ENCODE results near the gene PRSS57. TPM values are rescaled to one million over a fixed set of nuclear protein-coding genes. Genes with fewer than 3 reads are reported as not detected.

Gene PRSS57
- total and polyA plus RNA-seq, 4 donors, result not detected

DNA sequence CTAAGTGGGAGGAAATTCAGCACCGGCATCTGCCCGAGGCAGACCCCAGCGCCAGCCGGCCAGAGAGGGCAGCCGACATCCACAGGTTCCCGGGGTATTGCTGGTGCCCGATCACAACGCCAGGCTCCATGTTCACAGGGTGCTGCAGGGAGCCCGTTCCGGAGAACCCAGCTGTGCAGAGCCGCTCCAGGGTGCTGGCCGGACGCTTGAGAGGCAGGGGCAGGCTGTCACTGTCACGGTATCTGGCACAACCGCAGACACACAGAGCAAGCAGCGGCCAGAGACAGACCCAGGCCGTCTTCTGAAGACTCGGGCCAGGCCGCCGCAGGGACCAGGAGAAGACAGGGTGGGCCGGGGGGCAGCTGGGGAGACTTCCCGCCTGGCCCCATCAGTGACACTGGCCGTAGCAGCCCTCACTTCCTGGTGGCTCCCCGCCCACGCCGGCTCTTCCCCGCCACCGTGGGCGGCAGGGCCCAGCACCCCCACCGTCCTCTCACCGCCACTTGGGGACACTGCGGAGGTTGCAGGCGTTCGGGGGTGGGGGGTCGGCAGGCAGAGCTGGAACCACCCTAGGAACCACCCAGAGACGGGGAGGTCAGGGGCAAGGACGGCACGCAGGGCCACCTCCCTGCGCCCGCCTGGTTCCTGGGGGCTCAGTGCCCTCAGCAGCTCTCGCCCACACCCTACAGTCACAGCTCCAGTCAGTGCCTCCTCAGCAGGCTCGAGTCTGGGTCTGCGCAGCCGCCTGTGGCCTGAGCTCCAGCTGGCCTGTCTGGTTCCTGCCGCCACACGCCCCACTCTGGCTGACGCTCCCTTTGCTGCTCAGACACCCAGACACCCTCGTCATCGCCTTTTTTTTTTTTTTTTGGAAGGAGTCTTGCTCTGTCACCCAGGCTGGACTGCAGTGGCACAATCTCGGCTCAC, 36.1 kb downstream of the PRSS57 start:
- Histone ChIP-seq H3K27ac (ENCODE audit: low read depth in 1 of 2, low read length in 2 of 2) (no peak overlapping the region), H3K36me3 (ENCODE audit: control insufficient read depth in 1 of 2, insufficient read depth in 2 of 2, low read length in 1 of 2) (no peaks in the 10 kb centered on the region), H3K9me3 (ENCODE audit: control insufficient read depth, low read length) (no peaks in the 10 kb centered on the region), H3K4me1 (ENCODE audit: control insufficient read depth in 1 of 2, insufficient read depth in 2 of 2, low read length in 2 of 2) (no peaks in the 10 kb centered on the region), H3K4me3 (ENCODE audit: low read length in 2 of 2) (no peak overlapping the region), H3K27me3 (ENCODE audit: control insufficient read depth in 1 of 2, insufficient read depth in 2 of 2, low read length in 1 of 2) (no peaks in the 10 kb centered on the region)
- WGBS, 2 donors, result 78% methylated on average over 48 to 50 of the region's 50 CpGs
- ATAC-seq (ENCODE audit: low FRiP score) (no peak), DNase-seq (no peak)
- intact Hi-C loops (cut with DNase I), result no loop called here

DNA sequence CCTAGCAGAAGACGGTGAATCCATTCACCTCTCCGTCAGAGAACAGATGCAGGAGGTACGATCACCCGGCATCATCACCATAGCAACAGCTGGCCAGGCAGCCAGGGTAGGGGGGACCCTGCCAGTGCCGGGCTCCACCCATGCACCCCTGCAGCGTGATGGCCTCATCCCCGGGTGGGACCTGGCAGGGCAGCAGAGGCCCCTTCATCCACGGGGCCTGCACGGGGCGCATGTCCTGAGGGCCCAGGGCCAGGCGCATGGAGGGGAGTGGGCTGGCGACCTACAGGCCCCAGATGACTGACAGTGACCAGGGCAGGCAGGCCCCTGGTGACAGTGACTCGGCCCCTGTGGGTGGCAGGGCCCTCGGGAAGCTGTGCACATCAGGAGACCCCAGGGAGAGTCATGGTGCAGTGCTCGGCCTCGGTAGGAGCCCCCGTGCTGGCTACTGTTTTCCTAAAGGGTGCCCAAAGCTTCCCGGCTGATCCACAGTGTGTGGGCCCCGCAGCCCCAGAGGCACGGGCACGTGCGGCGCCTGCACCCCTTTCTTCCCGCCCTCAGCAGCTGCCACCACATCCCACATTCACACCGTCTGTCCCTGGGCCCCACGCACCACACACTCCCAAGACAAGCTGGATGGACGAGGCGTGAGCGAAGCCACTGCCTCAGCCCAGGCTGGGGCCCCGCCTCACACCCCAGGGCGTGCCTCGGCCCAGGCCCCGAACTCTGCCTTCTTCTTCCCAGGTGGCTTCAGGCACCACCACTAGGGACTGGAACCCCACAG, 37.0 kb downstream of the PRSS57 start:
- Histone ChIP-seq H3K9me3 (ENCODE audit: control insufficient read depth, low read length) (no peaks in the 10 kb centered on the region), H3K36me3 (ENCODE audit: control insufficient read depth in 1 of 2, insufficient read depth in 2 of 2, low read length in 1 of 2) (no peaks in the 10 kb centered on the region), H3K27me3 (ENCODE audit: control insufficient read depth in 1 of 2, insufficient read depth in 2 of 2, low read length in 1 of 2) (no peaks in the 10 kb centered on the region), H3K4me3 (ENCODE audit: low read length in 2 of 2) (no peak overlapping the region), H3K4me1 (ENCODE audit: control insufficient read depth in 1 of 2, insufficient read depth in 2 of 2, low read length in 2 of 2) (no peaks in the 10 kb centered on the region), H3K27ac (ENCODE audit: low read depth in 1 of 2, low read length in 2 of 2) (no peak overlapping the region)
- no peak for DNase-seq
- 77 to 79% methylated on average over 33 of the region's 33 CpGs for WGBS, 2 donors
- no peak for ATAC-seq (ENCODE audit: low FRiP score)
- intact Hi-C loops (cut with DNase I), result no loop called here

DNA sequence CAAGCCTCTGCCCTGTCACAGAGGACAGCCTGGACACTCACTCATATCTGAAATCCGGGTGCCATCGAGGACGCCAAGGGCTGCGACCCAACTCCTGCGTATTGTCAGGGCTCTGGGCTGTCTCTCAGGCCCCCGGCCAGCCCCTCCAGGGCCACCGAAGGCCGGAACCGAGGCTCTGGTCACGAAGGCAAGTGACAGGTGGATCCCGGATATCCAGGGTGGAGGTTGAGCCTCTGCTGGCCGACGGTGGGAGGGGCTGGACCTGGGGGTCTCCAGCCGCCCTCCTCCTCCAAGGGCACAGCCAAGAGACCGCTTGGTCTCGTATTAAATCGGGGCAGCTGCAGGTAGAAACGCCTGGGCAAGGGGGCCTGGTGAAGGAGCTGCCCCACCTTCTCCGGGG, 37.6 kb downstream of the PRSS57 start:
- ATAC-seq (ENCODE audit: low FRiP score) (no peak), DNase-seq (no peak)
- Histone ChIP-seq H3K9me3 (ENCODE audit: control insufficient read depth, low read length) (no peaks in the 10 kb centered on the region), H3K27ac (ENCODE audit: low read depth in 1 of 2, low read length in 2 of 2) (no peak overlapping the region), H3K4me3 (ENCODE audit: low read length in 2 of 2) (no peak overlapping the region), H3K36me3 (ENCODE audit: control insufficient read depth in 1 of 2, insufficient read depth in 2 of 2, low read length in 1 of 2) (no peaks in the 10 kb centered on the region), H3K4me1 (ENCODE audit: control insufficient read depth in 1 of 2, insufficient read depth in 2 of 2, low read length in 2 of 2) (no peaks in the 10 kb centered on the region), H3K27me3 (ENCODE audit: control insufficient read depth in 1 of 2, insufficient read depth in 2 of 2, low read length in 1 of 2) (no peaks in the 10 kb centered on the region)
- 84% methylated on average over 19 of the region's 19 CpGs for WGBS, 2 donors
- intact Hi-C loops (cut with DNase I), result no loop called here

DNA sequence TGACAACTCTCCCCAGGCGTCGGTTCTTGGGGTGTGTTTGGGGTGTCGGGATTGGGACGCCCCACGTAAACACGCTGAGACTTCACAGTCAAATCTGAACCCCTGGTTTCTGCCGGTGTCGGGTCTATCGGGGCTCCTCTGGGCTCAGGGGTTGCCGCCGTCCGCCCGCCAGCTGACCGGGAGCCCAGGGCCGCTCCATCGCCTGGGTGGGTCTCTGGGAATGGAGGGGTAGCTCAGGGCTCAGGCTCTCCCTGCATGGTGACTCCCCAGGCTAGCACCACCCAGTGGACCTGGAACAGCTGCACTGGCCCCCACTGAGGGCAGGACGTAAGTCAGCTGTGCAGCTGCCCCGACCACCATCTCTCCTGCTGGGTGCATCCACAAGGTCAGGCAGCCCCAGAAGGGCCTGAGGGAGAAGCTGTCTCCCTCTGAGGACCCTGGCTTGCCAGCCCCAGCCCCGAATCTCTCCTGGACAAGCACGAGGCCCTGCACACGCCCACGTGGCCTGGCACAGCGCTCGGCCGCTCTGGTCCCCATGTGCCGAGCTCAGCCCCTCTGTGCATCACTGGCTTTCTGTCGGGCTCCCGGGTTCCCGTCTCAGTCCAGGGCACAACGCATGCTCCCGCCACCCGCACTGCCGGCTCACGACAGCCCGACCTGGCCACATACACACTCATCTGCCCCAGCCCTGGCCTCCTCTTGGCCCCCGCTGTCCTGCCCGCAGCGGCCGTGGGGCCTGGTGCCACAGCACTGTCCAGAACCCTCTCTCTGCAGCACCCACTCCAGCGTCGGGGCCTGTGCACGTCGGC, 38.3 kb downstream of the PRSS57 start:
- intact Hi-C loops (cut with DNase I), result no loop called here
- WGBS, 2 donors, result 82 to 85% methylated on average over 43 of the region's 43 CpGs
- no peak for ATAC-seq (ENCODE audit: low FRiP score)
- no peaks in the 10 kb centered on the region for H3K36me3 ChIP-seq (ENCODE audit: control insufficient read depth in 1 of 2, insufficient read depth in 2 of 2, low read length in 1 of 2)
- H3K4me1 ChIP-seq (ENCODE audit: control insufficient read depth in 1 of 2, insufficient read depth in 2 of 2, low read length in 2 of 2), result no peaks in the 10 kb centered on the region
- no peak for DNase-seq
- no peak overlapping the region for H3K27ac ChIP-seq (ENCODE audit: low read depth in 1 of 2, low read length in 2 of 2)
- no peaks in the 10 kb centered on the region for H3K9me3 ChIP-seq (ENCODE audit: control insufficient read depth, low read length)
- no peak overlapping the region for H3K4me3 ChIP-seq (ENCODE audit: low read length in 2 of 2)
- no peaks in the 10 kb centered on the region for H3K27me3 ChIP-seq (ENCODE audit: control insufficient read depth in 1 of 2, insufficient read depth in 2 of 2, low read length in 1 of 2)

DNA sequence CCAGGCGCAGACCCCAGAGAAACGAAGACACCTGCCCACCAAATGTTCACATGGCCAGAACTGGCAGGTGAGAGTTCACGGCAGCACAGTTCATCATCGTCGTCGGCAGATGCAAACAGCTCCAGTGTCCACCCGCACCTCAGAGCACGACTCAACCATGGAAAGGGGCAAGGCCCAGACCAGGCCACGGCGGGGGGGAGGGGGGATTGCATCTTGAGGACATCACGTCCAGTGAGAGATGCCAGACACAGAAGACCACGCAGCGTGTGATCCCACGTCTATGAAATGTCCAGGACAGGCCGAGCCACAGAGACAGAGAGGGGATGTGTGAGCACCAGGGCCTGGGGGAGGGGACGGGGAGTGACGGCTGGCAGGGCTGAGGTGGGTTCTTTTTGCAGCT, 39.6 kb downstream of the PRSS57 start:
- H3K27me3 ChIP-seq (ENCODE audit: control insufficient read depth in 1 of 2, insufficient read depth in 2 of 2, low read length in 1 of 2), result no peaks in the 10 kb centered on the region
- H3K36me3 ChIP-seq (ENCODE audit: control insufficient read depth in 1 of 2, insufficient read depth in 2 of 2, low read length in 1 of 2), result peaks cover 0 to 2% of the 10 kb centered on the region in 2 donors
- no peak overlapping the region for H3K4me3 ChIP-seq (ENCODE audit: low read length in 2 of 2)
- ATAC-seq (ENCODE audit: low FRiP score), result no peak
- no peak overlapping the region for H3K27ac ChIP-seq (ENCODE audit: low read depth in 1 of 2, low read length in 2 of 2)
- no peaks in the 10 kb centered on the region for H3K9me3 ChIP-seq (ENCODE audit: control insufficient read depth, low read length)
- no peaks in the 10 kb centered on the region for H3K4me1 ChIP-seq (ENCODE audit: control insufficient read depth in 1 of 2, insufficient read depth in 2 of 2, low read length in 2 of 2)
- no peak for DNase-seq
- WGBS, 2 donors, result 75 to 78% methylated on average over 17 of the region's 17 CpGs
- intact Hi-C loops (cut with DNase I), result no loop called here

DNA sequence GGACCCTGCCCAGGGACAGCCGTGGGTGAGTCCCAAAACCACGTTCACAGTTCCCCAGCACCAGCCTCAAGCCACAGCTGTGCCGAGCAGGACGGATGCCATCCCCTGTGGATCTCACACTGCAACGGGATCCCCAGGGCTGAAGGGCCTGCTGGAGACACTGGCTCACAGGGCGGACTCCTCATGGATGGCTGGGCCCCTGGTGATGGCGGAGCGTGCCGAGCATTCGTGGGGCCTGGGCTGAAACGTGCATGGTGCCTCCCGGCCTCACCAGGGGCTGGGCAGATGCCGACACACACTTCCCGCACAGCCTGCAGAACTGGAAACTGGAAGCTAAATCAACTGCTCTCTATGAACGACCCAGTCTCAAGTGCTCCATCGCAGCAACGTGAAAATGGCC, 41.8 kb downstream of the PRSS57 start:
- Histone ChIP-seq H3K27ac (ENCODE audit: low read depth in 1 of 2, low read length in 2 of 2) (no peak overlapping the region), H3K4me1 (ENCODE audit: control insufficient read depth in 1 of 2, insufficient read depth in 2 of 2, low read length in 2 of 2) (no peaks in the 10 kb centered on the region), H3K9me3 (ENCODE audit: control insufficient read depth, low read length) (no peaks in the 10 kb centered on the region), H3K27me3 (ENCODE audit: control insufficient read depth in 1 of 2, insufficient read depth in 2 of 2, low read length in 1 of 2) (no peaks in the 10 kb centered on the region), H3K4me3 (ENCODE audit: low read length in 2 of 2) (no peak overlapping the region), H3K36me3 (ENCODE audit: control insufficient read depth in 1 of 2, insufficient read depth in 2 of 2, low read length in 1 of 2) (peaks cover 0 to 2% of the 10 kb centered on the region in 2 donors)
- ATAC-seq (ENCODE audit: low FRiP score) (no peak), DNase-seq (no peak)
- 85 to 88% methylated on average over 17 of the region's 17 CpGs for WGBS, 2 donors
- intact Hi-C loops (cut with DNase I), result no loop called here

DNA sequence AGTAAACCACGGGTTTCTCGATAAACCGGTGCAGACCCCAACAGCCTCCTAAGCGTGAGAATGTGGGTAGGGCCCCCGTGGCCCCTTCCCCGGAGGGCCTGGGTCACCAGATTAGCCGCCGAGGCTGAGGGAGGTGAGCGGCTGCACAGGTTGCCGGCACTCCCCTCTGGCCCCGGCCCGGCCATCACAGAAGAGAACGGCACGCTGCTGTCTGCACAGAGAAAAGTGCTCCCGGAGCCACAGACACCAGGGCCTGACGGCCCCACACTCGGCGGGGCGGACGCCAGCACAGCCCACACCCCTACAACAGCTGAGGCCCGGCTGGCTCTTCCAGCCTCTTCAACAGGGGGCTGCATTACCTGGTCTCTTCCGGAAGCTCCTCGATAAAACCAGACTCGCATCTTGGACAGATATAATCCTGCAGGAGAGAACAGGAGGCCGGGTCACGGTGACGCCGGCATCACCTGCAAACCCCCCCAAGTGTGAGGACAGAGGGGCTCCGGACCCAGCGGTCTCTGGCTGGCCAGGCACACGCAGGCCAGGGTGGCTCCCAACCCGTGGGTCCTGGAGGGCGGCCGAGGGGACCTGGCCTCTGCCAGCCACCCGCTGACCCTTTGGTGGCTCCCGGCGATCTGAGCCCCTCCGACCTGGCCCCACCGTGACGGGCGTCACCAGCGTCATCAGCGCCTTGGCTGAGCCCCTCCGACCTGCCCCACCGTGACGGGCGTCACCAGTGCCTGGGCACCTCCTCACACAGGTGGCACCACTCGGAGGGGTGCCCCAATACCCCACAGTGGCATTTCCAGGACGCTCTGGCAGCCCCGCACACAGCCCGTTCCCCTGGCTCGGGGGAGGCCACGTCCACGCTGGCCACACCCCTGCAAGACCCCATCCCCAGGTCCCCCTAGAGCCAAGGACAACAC, 42.5 kb downstream of the PRSS57 start:
- DNase-seq (no peak), ATAC-seq (ENCODE audit: low FRiP score) (peak; percentile 3)
- 91 to 92% methylated on average over 53 to 54 of the region's 54 CpGs for WGBS, 2 donors
- Histone ChIP-seq H3K36me3 (ENCODE audit: control insufficient read depth in 1 of 2, insufficient read depth in 2 of 2, low read length in 1 of 2) (peaks cover 0 to 2% of the 10 kb centered on the region in 2 donors), H3K27me3 (ENCODE audit: control insufficient read depth in 1 of 2, insufficient read depth in 2 of 2, low read length in 1 of 2) (no peaks in the 10 kb centered on the region), H3K4me3 (ENCODE audit: low read length in 2 of 2) (no peak overlapping the region), H3K27ac (ENCODE audit: low read depth in 1 of 2, low read length in 2 of 2) (no peak overlapping the region), H3K9me3 (ENCODE audit: control insufficient read depth, low read length) (no peaks in the 10 kb centered on the region), H3K4me1 (ENCODE audit: control insufficient read depth in 1 of 2, insufficient read depth in 2 of 2, low read length in 2 of 2) (no peaks in the 10 kb centered on the region)
- intact Hi-C loops (cut with DNase I), result no loop called here

DNA sequence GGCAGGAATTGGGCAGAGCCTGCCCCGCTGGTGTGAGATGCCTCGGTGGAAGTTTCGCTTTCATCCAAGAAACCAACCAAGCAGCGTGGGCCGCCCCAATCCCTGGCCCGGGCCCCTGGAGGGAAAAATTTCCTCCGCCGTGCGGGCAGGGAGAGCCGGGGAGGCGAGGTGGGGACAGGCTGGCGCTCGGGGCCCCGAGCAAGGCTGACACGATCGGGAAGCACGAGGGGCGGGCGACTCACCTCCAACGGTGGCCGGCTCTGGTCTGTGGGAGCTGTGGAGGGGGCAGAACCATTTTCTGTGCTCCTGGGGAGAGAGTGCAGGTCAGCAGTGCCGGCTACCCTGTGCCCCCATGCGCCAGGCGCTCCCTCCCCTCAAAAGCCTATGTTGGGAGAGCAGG, 43.3 kb downstream of the PRSS57 start:
- H3K9me3 ChIP-seq (ENCODE audit: control insufficient read depth, low read length), result no peaks in the 10 kb centered on the region
- no peak for ATAC-seq (ENCODE audit: low FRiP score)

More for the DNA sequence above, 43.3 kb downstream of the PRSS57 start:
- intact Hi-C loops (cut with DNase I), result no loop called here
- Histone ChIP-seq H3K4me3 (ENCODE audit: low read length in 2 of 2) (no peak overlapping the region), H3K27ac (ENCODE audit: low read depth in 1 of 2, low read length in 2 of 2) (no peak overlapping the region), H3K27me3 (ENCODE audit: control insufficient read depth in 1 of 2, insufficient read depth in 2 of 2, low read length in 1 of 2) (no peaks in the 10 kb centered on the region), H3K4me1 (ENCODE audit: control insufficient read depth in 1 of 2, insufficient read depth in 2 of 2, low read length in 2 of 2) (no peaks in the 10 kb centered on the region), H3K36me3 (ENCODE audit: control insufficient read depth in 1 of 2, insufficient read depth in 2 of 2, low read length in 1 of 2) (peaks cover 0 to 2% of the 10 kb centered on the region in 2 donors)
- 88 to 89% methylated on average over 23 to 24 of the region's 24 CpGs for WGBS, 2 donors
- no peak for DNase-seq
